HG03565 (cell line): ENCODE measurements around the gene ADGRF4.

Source experiments
- ATAC-seq: cut with Tn5 transposase; IDR thresholded peaks from one replicate; pipeline ENCODE4 v1.9.1; 2021; ENCODE audit warnings: mild to moderate bottlenecking, moderate library complexity; ENCODE audit not compliant: unreplicated experiment

ADGRF4 gene, protein sequence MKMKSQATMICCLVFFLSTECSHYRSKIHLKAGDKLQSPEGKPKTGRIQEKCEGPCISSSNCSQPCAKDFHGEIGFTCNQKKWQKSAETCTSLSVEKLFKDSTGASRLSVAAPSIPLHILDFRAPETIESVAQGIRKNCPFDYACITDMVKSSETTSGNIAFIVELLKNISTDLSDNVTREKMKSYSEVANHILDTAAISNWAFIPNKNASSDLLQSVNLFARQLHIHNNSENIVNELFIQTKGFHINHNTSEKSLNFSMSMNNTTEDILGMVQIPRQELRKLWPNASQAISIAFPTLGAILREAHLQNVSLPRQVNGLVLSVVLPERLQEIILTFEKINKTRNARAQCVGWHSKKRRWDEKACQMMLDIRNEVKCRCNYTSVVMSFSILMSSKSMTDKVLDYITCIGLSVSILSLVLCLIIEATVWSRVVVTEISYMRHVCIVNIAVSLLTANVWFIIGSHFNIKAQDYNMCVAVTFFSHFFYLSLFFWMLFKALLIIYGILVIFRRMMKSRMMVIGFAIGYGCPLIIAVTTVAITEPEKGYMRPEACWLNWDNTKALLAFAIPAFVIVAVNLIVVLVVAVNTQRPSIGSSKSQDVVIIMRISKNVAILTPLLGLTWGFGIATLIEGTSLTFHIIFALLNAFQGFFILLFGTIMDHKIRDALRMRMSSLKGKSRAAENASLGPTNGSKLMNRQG

GRCh38 chr6:47698342-47698787 is at the start of gene ADGRF4:
TSS of gene ADGRF4 (plus strand) at chr6:47698580. CDS start at chr6:47707246, 8,666 bp downstream.
- no peak for ATAC-seq

DNA sequence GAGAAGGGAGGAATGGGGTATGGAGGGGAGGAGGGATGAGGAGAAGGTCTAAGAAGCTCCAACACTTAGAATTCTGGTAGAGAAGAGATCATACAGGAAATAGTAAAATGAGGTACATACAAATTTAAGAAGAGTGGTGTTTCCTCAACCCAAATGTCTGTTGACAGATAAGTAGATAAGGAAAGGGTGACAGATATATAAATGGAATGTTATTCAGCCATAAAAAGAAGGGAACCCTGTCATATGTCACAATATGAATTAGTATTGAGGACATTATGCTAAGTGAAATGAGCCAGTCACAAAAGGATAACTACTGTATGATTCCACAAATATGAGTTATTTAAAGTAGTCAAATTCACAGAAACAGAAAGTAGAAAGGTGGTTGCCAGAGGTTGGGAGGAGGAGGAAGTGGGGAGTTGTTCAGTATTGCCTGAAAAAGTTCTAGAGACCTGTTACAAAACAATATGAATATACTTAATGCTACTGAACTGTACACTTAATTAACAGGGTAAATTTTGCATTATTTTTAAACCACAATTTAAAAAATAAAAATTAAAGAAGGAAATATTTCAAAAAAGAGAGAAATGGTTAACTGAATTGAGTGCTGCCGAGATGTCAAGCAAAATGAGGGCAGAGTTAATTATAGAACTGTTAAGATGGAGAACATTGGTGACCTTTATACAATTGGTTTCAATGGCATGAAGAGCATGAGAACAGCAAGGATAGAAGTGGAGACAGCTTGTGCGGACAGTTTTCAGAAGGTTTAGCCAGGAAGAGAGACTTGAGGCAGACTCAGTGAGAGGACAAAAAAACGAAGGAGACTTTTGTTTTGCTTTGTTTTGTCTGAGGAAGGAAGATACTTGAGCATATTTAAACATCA is 47.6 kb upstream of the ADGRF4 start:
- ATAC-seq, result no peak

- ATAC-seq, result no peak
Observed at GRCh38 chr6:47651505-47651944, 46.9 kb upstream of the ADGRF4 start.

DNA sequence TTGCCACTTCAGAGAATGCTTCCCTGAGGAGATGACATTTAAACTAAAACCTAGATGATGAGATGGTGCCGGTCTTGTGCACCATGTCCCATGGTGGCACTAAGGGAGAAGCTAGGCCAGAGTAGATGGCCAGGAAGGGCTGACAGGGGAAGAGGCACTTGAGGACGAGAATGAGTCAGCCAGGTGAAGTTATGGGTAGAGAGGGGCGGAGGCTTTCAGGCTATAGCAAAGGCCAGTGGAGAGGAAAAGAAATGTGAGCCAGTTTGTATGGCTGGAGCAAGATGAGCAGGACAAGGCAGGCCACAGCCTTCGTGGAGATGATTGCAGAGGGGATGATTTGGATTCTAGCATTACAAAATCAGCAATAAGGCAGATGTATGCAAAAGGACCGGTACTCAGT is 44.7 kb upstream of the ADGRF4 start:
- ATAC-seq, result no peak

DNA sequence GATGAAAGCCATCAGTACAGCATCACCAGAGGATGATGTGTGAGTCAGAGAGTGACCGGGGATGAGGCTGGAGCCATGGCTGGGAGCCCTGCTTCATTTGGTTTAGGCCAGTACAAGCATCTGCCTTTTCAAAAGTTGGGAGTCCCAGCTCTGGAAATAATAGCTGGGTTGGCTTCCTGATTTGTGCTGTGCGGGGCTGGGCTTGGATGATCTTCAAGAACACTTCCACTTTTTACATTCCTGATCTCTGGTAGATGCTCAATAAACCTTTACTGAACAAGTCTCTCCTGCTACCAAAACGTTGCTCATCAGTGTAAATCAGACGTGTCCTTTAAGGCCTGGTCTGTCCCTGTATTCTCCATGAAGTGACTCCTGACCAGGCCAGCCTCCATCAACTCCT is 44.1 kb upstream of the ADGRF4 start:
- ATAC-seq, result no peak

DNA sequence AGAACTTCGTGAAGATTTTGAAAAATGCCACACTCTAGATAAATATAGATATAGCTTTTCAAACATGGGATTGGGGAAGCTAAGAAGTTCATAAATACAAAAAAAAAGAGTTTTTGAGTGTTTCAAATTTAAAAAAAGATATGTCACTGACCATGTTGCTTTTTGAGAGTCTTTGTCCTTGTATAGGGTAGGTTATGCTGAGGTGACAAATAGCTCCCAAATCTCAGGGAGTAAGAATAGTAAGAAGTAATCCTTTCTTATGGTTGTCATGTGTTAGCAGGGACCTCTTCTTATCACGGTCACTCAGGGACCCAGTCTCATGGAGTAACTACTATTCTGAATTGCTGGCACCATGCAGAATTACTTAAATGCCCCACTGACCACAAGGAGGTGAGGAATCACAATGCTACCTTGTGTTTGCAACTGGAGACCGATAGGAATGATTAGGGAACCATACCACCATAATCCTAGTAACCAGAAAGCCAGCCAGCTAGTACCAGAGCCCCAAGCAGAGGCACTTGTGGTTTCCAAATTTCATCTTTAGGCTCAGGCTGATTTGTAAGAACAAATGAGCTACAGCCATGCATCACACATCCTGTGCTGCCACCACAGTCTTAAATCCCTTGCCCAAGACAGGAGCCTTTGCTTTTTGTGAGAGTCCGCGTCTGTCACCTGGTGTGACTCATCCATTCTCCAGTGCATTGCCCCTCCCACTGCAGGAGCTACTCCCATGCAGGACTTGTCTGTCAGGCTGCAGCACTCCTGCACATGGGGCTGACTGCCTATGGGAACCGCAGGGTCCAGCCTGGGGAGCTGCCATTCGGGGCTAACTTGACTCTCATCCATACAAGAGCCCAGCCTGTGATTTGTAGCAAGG is 42.4 kb upstream of the ADGRF4 start:
- ATAC-seq, result no peak

DNA sequence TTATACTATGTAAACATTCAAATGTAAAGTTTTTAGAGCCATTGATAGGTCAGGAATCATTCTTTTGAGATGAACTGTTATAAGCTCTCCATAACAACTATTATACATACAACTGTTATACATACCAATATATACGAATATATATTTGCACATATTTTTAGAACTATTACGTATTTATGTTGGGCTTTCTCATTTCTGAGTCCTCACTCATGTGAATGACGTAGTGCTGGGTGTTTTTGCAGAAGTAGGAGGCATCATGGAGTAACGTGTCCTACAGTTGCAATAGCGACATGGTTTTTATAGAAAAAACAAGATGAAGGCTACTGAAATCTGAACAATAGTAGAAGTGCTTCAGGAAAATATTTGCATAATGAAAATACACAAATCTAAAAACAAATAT is 36.4 kb upstream of the ADGRF4 start:
- ATAC-seq, result no peak

DNA sequence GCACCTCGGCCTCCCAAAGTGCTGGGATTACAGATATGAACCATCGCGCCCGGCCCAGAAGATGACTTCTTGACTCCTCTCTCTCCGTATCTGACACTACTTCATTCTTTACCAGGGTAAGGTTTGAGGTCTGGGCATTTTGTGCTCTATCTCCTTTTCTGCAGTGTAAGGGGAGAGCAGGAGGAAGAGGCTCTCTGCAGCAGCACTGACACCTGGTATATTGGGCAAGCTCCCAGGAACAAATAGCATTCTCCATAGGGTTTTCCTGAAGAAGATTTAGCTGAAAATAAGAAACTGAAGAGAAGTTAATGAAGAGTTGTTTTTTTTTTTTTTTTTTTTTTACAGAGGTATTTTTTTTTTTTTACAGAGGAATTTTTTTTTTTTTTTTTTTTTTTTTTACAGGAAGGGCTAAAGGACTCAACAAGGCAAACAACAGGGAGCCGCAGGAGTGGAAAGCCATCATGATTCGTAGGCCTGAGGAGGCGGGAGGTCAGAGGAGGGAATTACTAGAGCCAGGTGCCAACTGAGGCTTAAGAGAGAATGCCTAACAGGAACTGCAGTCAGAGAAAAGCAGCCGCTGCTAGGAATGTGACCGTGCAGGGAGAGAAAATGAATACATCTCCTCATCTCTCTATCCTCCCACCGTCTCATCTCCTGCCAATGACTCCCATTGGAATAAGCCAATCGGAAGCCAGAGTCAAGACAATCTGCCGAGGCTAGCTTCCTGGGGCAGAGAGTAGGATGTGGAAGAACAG is 34.7 kb upstream of the ADGRF4 start:
- no peak for ATAC-seq

- no peak for ATAC-seq
Observed at GRCh38 chr6:47665112-47665511, 33.3 kb upstream of the ADGRF4 start.

- no peak for ATAC-seq
Observed at GRCh38 chr6:47669684-47670513, 28.5 kb upstream of the ADGRF4 start.

- ATAC-seq, result no peak
Observed at GRCh38 chr6:47670851-47671250, 27.5 kb upstream of the ADGRF4 start.

GRCh38 chr6:47671777-47672176 is 26.6 kb upstream of the ADGRF4 start:
- ATAC-seq, result no peak

- ATAC-seq, result no peak
Observed at GRCh38 chr6:47672816-47673215, 25.6 kb upstream of the ADGRF4 start.

DNA sequence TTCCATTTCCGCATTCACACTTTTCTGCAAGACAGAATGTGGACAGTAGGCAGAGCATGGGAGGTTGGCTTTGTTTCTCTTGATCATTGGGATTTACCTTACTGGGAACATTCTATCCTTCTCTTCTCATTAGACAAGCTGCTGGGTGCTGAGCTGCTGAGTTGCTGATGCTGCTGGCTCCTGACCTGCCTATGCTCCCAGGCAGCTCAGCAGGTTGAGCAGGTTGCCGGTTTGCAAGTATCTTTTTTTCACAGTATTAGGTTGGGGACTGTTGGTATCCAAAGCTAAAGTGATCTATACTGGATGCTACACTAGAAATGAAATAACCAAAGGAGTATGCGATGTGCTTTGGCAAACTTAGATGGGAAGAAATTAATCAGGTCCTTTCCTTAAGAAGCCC is 23.7 kb upstream of the ADGRF4 start:
- ATAC-seq, result no peak

- ATAC-seq, result no peak
Observed at GRCh38 chr6:47677381-47678100, 20.8 kb upstream of the ADGRF4 start.

DNA sequence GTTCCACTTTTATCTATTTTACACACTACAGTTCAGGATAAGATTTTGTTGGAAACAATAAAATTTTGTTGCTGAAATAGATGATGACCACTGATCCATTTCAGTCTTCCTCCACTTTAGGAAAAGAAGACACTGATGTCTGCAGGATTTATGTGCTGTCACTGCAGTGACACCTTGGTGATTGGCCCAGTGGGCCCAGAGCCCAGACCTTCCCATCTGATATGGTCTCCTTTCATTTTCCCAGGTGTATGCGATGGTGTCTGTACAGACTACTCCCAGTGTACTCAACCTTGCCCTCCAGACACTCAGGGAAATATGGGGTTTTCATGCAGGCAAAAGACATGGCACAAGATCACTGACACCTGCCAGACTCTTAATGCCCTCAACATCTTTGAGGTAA is 19.6 kb upstream of the ADGRF4 start:
- ATAC-seq, result no peak

DNA sequence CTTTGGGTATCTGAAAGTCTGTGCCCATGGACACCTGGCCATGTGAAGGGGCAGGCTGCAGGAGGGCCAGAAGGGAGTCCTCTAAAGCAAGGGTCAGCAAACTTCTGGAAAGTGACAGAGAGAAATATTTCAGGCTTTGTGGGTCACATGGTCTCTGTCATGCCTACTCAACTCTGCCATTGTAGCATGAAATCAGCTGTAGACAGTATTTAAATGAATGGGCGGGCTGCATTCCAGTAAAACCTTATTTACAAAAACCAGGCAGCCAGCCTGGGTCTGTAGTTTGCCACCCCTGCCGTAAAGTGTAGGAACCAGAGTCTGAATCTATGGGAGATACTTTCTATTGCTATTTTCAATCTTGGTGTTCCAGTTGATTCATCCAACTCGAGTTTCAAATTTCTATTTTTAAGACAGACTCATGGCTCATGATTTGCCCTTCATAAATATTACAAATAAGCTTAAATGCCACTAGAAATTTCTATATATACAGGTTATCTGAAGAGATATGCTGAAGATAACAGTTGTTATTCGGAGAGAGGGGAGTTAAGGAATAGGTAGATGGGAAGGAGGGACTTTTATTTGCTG is 19.0 kb upstream of the ADGRF4 start:
- no peak for ATAC-seq

DNA sequence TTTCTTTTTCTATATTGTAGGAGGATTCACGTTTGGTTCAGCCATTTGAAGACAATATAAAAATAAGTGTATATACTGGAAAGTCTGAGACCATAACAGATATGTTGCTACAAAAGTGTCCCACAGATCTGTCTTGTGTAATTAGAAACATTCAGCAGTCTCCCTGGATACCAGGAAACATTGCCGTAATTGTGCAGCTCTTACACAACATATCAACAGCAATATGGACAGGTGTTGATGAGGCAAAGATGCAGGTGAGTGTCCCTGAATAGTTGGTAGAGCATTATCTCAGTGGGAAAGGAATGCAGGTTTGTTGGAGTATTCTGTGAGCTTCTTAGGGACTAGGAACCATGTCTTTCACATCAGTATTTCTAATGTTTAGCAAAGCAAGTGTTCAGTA is 18.3 kb upstream of the ADGRF4 start:
- ATAC-seq, result no peak
